GM18508 (cell line): Measurements from ENCODE around the gene LRP1.

Experiments
- ATAC-seq: cut with Tn5 transposase; IDR thresholded peaks from one replicate; pipeline ENCODE4 v1.9.1; 2021; ENCODE audit warnings: moderate number of reproducible peaks; ENCODE audit not compliant: insufficient read depth, unreplicated experiment

The LRP1 gene

DNA sequence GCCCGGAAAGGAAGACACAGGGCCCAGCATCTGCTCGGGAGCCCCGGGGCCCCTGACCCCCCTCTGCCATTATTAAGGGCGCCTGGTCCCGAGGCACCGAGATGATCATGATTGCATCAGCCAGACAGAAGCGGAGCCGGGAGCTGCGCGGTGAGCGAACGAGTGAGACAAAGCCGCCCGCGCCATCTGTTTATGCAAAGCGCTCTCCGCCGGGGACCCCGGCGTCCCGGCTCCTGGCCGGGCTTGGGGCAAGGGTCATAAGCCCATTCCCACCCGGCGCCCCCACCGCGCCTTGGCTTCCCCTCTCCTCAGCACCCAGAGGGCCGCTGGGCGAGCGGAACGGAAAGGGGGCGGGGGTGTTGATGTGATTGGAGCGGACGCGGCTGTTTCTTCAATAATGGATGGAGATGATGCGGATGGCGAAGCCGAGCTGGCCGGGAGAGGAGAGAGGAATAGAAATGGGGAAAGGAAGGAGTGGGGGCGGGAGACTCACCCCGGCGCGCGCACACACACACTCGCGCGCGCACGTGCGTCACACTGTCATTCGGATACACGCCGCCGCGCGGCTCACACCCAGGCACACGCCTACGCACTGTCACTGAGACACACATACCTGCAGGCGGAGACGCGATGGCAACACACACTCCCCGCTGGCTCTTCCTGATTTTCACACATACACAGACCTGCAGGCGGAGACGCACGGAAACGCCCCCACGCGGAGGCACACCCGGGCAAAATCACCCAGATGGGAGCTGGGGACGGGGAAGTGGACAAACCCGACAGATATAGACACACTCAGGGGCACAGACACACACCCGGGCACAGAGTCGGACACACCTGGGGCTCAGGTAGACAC is 112.0 kb downstream of the LRP1 start:
- ATAC-seq: no peak

DNA sequence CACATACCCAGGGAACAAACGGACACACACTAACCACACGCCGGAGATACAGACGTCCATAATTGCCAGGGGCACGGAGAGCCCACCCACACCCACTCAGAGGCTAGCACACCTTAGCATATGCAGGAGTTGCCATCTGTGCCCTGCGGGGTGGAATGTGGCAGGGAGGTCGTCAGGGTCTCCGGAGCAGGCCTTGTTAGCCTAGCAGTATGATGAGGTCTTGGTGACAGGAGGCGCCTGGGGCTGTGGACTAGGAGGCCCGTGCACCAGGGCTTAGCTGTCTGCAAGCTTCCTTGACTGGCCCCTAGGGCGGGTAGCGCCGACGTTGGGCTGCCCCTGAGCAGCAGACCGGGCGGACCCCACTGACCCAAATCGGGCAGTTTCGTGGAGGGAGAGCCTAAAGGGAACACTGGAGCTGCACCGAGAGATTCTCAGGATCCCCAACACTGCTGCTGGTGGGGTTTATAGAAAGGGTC is 112.7 kb downstream of the LRP1 start:
- no peak for ATAC-seq

GRCh38 chr12:57241402-57242310 is 113.4 kb downstream of the LRP1 start:
- no peak for ATAC-seq

DNA sequence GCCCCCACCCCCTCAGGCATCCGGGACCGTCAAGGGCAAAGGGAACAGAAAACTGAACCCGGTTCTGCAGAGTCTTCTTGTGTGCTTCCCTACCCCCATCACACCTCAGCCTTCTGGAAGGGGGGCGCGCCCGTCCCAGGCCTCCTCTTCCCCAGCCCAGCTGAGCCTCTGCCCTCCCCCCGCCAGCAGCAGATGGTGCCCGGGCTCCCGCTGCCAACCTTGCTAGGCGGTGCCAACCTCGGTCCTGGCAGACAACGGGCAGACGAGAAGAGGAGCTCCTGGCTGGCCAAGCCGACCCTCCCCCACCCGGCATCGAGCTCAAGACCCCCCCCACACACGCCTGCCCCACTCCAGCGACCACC is 114.0 kb downstream of the LRP1 start:
- ATAC-seq: no peak

DNA sequence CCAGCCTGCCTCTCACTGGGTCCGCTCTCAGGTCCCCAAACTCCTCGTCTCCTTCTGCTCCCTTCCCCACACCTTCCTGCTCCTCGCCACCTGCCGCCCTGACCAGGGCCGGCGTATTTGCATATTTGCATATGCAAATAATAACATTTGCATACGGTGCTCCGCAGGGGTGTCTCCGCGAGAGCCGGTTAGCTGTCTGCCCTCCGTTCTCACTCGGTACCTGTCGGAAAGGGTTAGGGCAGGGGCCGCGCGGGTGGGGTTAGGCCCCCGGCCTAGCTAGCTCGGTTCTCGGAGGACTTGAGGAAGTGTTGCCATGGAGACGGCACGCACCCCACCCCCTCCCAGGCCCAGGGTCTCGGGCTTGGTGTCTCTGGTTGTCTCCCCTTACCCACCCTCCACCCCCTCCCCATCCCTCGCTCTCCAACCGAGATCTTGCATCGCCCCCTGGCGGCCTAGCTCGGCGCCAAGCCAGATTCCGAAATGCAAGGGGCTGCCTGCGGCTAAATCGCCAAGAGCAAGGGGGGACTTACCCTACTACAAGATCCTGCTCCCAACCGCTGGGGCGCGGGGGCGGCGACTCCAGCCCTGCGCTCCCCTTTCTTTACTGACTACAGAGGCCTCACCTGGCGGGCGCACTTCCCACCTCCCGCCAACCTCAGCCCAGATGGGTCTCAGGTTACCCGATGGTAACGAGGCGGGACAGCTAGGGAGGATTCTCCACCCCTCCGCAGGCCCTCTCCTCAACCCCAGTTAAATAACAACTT is 114.6 kb downstream of the LRP1 start:
- ATAC-seq: no peak

GRCh38 chr12:57243521-57244311 is 115.4 kb downstream of the LRP1 start:
- ATAC-seq: no peak

- ATAC-seq: no peak
These were observed 116.0 kb downstream of the LRP1 start for GRCh38 chr12:57244312-57244696.

DNA sequence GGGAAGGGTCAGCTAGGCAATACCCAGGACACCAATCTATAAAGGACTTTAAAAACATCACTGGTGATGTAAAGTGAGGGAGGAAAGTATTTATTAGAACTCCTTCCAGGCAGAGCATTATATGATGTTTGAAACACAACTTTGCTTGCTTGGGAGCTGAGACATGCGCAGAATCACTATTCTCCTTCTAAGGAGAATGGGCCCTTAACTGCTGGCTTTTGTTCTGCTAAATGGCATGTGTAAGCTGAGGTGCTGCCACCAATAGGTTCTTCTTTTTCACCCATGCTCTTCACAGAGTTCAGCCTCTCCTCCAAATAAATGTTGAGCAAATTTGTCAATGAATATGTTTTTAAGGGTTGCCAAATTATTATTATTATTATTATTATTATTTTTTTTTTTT is 118.8 kb downstream of the LRP1 start:
- no peak for ATAC-seq

GRCh38 chr12:57248934-57249742 is 120.9 kb downstream of the LRP1 start:
- ATAC-seq: no peak

GRCh38 chr12:57250541-57250940 is 122.3 kb downstream of the LRP1 start:
- ATAC-seq: no peak

- no peak for ATAC-seq
These were observed 122.7 kb downstream of the LRP1 start, which contains the start of gene STAC3 for GRCh38 chr12:57250956-57251355. Gene STAC3, minus strand, starts transcription at chr12:57251187. Its CDS starts 1,551 bp downstream, at chr12:57249636.

- no peak for ATAC-seq
These were observed 126.4 kb downstream of the LRP1 start for GRCh38 chr12:57254506-57255280.

DNA sequence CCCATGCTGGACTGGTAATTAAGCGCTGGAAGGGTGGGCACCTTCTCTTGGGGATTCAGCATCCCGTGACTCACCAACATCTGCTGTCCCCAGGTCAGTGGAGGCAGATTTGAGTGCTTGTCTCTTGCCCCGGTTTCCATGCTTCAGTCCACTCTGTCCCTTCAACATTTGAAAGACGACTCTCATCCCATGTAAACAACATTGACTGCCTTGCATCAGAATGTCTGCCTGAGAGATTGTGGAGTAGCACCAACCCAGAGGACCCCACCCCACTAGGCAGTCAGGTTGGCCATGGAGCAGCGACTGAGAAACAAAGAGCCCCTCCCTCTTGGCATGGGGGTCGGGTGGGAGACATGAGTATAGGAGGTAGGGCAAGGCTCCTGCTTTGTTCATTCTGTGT is 127.6 kb downstream of the LRP1 start:
- no peak for ATAC-seq

DNA sequence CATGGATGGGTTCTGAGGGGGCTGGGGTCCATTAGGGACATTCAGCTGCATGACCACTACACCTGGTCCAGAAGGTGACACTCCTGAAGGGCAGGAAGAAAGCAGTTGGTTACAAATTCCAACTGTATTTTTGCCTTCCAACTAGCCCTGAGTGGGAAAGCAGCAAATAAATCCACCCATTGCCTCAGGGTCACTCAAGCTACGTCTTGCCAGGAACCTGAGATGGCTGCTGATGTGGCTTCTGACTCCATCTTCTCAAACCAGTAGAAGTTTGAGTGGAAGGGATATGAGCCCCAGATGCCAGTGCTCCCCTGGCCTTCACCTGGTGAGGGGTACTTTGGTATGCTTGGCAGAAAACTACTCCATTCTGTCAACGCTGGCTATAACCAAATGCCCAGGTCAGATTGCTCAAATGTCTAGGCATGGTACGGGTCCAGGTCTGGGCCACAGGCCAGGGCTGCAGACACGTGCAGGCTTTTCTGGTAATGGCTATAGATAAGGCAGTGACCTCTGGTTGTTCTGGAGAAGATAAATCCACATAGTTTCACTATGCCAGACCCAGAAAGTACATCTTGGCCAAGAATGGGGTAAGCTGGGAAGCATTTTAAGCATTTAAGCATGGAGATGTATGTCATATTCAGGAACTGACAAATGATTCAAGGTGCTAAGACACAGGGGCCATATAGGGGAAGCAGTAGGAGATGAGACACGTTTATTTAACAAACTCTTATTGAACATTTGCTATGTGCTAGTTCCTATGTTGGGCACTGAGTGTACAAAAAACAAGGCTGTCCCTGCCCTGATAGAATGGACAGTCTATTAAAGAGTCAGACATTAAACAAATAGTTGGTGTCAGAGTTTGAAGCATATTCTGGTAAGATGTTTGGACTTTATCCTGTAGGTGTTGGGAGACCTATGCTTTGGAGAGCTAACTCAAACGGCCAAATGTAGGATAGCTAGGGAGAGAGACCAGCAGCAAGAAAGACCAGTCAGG is 131.0 kb downstream of the LRP1 start:
- ATAC-seq: no peak

- no peak for ATAC-seq
These were observed 132.1 kb downstream of the LRP1 start for GRCh38 chr12:57260366-57260765.

- ATAC-seq: no peak
These were observed 133.2 kb downstream of the LRP1 start for GRCh38 chr12:57261428-57261865.
